NCI-H2029 (cell line): ENCODE results near the gene AKT2.

Experiments
- DNase-seq: peaks from one replicate; lab custom pipeline; 2025; lab: John Stamatoyannopoulos, UW

The AKT2 gene

DNA sequence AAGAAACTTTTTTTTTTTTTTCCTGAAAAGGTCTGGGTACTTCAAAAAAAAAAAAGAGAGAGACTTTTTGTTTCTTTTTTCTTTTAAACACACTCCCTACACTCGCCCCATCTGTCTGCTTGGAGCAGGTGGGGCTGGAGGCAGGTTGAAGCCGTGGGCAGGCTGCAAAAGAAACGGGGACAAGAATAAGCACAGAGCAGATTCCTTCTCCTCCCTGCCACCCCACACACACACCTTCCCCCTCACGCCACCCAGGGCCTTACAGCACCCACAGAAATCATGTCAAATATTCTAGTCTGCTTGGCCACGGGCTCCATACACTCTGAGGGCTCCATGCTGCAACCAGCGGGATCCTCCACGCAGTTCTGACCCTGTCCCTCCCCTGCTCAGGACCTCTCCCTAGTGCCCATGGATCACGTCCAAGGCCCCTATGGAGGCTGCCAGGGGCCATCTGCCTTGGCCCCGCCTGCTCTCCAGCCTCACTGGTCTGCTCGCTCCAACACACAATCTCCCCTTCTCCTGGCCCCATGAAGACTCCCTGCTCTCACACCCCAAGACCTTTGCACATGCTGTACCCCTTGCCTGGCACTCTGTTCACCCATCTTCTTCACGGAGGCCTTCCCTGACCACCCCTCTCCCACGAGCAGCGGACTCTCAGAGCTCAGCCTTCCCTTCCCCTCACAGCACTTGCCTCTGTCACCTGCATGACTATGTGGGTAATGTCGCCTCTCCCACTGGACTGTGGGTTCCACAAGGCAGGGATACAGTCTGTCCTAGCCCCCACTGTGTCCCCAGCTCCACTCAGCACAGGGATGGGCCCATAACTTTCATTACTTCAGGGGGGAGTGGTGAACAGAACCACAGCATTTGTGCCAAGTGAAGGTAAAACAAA, 11.4 kb downstream of the AKT2 start:
- DNase-seq = no peak

DNA sequence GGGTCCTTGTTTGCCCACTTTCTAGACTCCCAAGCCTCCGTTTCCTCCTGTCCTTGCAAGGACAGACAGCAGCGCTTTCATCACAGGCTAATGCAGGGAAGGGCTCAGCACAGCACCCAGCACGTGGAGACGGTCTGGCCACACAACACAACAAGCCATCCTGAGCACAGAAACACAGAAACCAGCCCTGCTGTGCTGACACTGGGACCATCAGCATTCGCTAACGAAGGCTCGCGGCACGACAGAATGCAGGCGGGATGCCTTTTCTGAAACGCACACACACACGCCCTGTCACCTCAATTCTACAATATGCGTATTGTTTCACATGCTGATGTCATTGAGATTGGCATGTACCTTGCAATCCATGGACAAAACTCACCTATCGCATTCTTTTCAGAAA, 12.9 kb downstream of the AKT2 start:
- no peak for DNase-seq

DNA sequence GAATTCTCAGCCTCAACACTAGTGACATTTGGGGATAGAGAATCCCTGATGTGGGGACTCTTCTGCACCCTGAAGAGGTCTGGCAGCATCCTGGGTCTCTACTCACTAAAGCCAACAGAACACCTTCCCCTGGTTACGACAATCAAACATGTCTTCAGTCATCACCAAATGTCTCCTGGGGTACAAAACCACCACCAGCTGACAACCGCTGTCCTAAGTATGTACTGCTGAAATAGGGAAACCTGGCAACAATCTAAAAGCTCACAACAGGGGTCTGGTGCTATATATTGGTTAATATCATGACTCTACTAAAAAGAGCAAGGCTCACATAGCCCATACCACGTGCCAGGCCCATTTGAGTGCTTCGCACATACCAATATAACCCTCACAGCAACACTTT, 13.4 kb downstream of the AKT2 start:
- no peak for DNase-seq

DNA sequence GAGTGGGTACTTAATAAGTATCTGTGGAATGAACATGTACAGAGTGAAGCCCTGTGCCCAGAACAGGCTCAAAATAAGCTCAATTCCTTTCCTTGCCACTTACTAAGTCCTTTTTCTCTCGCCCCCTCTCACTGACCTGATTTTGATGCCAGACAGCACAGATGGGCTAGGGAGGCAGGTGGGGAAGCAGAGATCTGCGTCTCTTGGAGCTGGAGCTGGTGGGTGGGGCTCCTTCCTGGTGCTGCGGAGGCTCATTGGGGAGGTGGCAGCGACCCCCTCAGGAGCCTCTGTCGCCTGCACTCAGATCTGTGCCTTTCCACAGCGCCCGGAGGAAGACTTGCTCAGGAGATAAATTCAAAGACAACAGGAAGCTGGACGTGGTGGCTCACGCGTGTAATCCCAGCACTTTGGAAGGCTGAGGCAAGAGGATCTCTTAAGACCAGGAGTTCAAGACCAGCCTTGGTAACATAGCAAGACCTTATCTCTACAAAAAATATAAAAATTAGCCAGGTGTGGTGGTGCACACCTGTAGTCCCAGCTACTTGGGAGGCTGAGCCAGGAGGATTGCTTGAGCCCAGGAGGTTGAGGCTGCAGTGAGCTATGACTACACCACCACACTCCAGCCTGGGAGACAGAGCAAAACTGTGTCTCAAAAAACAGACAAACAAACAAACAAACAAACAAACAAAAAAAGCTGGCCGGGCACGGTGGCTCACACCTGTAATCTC, 14.6 kb downstream of the AKT2 start:
- DNase-seq = no peak

DNA sequence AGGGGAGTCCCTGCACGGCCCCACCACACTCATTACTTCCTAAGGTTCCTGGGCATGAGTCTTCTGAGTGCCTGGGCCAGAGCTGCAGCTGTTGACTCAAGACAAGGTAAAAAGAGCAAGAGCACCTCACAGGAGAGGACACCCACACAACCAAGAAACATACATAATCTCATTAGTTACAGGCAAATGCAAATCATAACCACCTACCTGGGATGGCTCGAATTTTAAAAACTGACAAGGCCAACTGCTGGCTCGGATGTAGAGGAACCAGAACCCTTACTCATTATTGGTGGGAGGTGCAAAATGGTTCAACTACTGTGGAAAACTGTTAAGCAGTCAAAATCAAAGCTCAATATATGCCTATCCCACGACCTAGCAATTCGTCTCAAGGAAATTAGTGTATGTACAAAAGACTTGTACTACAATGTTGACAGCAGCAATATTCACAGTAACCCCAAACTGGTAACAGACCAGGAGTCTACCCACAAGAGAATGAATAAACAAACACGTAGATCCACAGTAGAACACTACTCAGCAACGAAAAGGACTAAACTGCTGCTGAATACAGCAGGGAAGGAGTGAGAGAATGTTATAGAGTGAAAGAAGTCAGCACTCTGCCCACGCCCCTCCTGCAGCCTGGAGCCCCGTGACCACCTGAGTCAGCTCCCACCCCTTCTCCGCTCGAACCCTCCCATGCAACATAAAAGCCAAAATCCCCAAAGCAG, 15.8 kb downstream of the AKT2 start:
- no peak for DNase-seq

DNA sequence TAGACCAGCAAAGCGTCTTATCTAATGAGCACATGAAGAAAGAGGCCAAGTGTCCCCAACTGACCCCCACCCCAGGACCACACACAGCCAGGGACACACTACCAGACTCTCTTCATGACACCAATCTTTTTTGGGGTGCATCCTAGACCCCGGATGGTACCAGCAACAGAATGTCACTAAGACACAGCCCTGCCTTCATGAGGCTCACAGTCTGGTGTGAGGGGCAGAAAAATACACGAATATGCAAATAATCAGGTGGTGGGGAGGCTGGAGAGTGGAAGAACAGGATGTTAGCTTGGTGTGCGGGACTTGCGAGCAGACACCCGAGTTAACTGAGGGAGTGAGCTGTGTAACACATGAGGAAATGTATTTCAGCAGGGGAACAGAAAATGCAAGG, 17.5 kb downstream of the AKT2 start:
- no peak for DNase-seq

DNA sequence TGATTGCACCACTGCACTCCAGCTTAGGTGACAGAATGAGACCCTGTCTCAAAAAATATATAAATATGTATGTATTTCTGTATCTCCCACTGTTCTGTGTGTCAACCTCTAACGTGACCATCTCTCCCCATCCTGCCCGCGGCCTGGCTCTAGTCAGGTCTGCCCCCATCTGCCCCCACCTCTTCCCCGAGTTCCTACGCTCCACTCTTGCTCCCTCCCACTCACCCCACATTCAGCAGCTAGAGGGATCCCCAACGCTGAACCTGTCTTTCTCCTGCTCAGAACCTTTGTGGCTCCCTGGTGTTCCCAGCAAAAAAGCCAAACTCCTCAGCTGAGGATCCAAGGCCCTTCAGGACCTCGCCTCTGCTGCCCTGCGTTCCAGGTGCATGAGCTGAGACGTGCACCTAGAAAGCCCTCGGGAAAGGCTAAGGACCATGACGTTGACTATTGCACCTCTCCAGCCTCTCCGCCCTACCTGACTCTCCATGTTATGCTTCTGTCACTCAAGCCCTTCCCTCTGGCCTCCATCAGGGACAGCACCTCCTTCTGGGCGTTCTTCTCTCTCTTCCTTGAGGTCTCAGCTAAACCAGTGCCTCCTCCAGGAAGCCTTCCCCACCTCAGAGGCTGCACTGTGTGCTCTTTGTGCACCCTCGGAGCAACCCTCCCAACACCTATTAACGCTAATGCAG, 18.1 kb downstream of the AKT2 start:
- DNase-seq = no peak

DNA sequence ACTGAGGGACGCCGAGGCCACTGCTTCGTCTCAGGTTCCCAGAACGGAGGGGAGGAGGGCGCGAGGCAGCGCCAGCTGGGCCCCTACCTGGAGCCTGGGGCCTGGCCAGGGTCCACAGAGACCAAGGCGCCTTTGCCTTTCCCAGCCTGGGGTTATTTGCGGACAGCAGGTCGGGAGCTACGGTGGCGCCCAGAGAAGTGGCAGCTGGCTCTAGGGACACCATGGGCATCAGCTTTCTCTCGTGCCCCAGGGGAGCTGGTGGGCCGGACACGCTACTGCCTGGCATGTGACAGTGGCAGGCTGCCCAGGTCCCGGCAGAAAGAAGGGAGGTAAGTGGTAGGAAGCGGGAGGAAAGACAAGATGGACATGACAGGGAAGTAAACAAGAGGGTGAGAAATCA, 19.0 kb downstream of the AKT2 start:
- DNase-seq = peak; percentile 91

DNA sequence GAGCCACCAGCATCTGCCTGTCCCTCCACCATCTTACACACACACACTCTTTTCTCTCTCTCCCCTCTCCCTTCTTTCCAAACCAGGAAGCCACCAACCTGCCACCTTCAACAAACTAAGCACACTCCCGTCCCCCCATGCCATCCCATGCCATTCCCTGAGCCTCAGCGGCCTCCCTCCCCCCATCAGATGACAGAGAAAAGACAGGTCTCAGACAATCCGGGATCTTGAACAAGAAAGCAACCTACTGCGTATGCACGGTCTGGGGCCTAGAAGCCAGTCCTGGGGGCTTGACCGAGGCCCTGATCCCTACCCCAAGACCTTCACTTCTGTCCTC, 19.4 kb downstream of the AKT2 start:
- DNase-seq = no peak

DNA sequence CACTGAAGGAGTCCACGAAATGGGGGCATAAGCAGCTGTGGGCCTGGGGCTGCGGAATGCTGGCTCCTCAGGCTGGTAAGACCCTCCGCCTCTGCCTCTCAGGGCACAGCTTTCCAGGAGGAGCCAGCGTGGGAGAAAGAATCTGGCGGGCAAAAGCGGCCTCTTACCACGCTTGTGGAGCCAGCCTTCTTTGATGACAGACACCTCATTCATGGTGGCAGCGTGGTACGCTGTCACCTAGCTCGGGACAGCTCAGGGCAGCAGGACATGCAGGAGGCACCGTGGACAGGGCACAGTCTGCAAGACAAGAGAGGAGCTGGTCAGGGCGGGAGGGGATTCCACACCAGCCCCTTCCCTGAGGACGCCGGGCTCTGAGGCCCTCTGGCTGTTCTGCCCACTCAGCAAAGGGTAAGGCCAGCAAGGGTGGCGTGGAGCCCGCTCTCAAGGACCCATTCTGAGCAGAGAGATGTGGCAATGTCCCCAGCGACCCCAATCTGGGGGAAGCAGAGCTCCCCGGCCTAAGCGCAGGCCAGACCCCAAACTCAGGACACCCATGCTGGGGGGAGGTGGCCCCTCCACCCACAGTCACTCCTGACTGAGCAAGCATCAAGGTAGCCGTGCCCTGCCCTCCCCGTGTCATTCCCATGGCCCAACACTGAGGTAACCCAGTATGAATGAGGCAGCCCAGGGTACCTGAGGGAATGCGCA, 19.9 kb downstream of the AKT2 start:
- no peak for DNase-seq

DNA sequence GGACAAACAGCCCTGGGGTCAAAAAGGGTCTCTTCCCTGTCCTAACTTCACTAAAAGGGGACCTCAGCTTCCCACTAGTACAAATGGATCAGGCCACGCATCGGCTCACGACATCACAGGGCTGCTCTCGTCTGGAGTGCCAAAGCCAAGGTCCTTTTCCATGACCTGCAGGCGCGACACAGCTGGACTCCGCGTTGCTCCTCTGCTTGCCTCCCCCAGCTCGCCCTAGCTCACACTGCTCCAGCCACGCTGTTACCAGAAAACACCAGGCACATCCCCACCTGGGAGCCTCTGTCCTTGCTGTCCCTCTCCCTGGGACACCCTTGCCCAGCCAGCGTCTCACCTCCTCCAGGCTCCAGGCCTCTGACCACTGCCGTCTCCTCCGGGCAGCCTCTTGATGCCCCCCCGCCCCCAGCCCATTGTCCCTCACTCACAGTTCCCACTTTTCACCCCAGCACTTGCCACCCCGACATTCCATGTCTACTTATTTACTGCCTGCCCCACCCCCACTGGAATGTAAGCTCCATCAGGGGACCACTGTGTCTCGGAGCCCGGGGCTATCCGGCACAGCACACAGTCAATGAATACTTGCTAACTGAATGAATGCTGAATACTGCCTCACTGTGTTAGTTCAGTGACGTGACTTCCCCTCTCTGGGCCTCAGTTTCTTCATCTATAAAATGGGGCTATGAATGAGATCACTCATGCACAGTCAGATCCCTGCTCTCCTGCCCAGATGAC, 20.7 kb downstream of the AKT2 start:
- DNase-seq = no peak

DNA sequence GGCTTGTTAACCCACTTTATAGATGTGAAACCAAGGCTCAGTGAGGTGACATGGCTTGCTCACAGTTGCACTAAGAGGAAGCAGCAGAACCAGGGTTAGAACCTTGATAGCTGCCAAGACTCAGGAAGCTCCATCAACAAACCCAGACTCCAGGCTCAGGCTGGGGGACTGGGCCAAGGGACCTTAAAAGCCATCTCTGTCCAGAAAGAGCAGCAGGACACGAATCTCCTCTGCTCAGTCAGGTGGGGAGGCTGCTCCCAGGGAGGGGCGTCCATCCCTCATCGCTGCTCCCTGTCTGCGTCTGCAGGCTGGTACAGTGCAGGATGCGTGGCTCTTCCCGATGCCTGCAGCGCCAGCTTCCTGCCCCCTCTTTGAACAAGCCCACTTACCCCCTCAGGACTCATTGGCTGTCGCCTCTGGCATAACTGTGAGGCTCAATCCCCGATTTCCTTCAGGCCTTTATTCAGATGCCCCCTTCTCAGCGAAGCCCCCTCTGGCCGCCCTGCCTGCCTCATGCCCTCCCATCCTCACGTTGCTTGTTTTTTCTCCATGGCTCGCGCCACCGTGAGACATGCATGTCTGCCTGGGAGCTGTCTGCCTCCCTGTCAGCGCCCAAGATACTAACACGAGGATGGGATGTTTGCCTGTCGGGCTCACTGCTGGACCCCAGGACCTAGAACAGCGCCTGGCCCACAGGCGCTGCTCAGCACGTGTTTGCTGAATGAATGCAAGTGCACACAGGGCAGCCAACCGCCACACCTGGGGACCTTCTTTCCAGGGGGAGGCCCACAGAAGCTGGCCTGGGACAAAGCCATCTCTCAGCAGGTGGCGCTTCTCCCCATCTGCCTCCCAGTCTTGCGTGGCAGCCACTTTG, 21.5 kb downstream of the AKT2 start:
- no peak for DNase-seq

DNA sequence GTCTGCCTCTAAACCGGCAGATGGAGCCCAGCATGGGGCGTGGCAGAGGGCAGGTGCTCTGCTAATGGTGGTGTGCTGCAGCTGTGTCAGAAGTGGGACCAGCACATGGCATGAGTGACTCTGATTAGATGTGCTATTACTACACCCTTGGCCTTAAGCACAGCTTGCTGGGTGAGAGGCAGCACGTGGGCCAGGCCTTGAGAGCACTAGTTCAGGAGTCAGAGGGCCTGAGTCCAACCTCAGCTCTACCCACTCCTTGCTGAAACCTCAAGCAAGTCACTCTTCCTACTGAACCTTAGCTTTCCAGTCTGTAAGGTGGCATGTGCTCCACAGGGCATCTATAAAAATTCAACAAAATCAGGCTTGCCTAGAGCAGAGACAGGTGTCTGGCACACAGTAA, 22.7 kb downstream of the AKT2 start:
- DNase-seq = no peak

DNA sequence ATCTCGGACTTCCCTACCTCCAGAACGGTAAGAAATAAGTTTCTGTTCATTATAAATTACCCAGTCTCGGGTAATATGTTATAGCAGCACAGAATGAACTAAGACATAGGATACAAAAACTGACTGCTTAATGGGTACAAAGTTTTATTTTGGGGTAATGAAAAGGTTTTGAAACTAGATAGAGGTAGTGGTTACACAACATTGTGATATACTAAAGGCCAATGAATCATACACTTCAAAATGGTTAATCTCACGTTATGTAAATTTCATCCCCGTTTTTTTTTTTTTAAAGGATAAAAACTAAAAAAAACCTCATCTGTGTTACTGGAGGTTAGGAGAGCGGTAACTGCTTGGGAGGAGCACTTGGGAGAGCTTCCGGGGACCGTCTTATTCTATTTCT, 23.5 kb downstream of the AKT2 start:
- DNase-seq = no peak

DNA sequence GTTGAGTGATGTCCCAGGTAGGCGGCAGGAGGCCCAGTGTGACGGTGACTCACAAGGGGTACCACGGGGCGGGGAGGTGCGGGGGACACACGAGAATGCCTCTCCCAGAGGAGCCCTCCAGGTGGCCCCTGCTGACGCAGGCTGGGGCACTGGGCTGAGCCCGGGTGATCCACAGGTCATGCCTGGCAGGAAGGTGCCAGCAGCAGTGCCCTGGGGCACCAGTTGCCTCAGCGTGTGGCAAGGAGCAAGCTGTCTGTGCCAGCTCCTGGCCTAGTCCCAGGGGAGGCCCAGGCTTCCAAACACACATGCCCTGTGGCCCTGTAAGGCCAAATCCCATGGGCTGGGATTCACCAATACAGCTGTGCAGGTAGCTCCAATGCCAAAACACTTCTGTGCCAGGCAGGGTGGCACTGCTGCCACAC, 28.0 kb downstream of the AKT2 start:
- DNase-seq = no peak

DNA sequence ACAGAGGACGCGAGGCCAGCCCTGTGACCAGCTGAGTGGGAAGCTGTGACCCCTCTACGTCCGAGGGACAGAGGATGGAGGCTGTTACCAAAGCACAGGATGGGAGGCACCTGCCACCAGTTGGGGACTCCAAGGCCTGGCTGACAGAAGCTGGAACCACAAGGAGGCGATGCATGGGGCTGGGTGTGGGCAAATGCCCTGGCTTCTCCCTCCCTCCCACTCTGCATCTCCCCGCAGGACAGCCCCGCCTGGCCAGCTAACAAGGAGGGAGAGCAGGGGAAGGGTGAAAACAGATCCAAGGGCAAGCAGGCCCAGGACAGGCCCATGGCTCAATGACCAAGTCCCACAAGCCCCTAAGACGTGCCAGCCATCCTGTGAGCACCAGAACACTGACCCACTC, 28.6 kb downstream of the AKT2 start:
- no peak for DNase-seq

DNA sequence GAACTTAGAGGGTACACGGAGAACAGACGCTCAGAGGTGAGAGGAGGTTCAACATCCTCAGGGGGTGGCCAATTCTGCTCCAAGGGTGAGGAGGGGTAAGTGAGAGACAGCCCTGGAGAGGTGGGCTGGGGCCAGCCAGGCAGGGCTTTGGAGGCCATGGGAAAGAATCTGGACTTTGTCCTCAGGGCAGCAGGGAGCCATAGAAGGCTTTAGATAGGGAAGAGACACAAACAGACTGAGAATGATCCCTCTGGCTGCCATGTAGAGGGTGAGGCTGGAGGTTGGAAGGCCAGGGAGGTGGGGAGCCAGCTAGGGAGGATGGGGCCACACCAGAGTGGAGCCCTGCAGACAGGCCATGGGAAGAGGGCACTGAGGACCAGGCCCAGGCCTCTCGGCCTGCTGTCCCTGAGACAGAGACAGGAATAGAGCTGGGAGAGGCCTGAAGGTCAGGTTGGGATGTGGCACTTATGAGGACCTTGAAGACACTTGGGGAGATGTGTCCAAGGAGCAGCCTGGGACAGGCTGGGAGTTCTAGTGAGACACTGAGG, 29.5 kb downstream of the AKT2 start:
- DNase-seq = no peak

DNA sequence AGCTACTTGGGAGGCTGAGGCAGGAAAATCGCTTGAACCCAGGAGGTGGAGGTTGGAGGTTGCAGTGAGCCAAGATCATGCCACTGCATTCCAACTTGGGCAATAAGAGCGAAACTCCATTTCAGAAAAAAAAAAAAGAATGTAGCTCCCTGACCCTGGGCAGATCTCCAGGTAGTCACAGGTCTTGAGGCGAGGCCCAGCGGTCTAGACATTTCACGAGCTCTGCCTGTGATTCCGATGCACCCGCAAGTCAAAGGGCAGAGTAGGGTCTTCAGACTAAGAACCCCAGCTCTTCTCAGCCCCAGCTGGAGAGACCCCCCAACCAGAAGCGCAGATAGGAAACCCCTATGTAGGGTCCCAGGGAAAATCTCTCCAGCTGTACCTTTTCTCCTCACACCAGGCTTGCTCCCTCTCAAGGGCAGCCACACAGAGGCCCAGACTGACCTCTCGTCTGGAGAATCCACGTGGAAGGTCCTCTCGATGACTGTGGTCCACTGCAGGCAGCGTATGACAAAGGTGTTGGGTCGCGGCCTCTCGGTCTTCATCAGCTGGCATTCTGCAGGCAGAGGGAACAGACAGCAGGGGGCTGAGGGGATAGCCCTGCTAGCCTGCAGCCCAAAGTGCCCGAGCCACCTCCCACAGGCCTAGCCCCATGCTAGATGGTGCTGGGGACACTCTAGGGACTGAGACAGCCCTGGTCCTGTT, 30.3 kb downstream of the AKT2 start:
- no peak for DNase-seq

DNA sequence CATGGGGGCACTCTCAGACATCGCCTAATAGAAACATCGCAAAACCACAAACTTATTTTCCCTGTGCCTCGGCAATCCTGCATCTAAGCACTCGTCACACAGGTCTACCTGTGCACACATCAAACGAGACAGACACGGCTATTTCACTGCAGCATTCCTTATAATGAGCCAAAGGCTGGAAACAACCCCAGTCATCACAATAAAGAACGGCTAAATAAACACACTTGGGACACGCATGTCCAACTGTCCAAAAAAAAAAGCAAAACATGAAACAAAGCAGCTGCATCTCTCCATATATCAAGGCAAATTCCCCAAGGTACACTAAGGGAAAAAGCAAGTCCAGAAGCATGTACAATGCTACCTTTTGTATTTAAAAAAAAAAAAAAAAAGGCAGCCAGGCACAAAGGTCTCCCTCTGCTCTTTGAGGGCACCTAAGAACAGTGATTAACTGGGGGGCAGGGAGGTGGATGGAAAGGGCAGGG, 31.5 kb downstream of the AKT2 start:
- DNase-seq = peak; percentile 52
